ENCODE data around the gene ITPA. TPM values are rescaled to one million over a fixed set of nuclear protein-coding genes. Genes with fewer than 3 reads are reported as not detected.
A peak's percentile ranks its signal among the peaks of the same experiment; 100 is the strongest.

ITPA gene
- total and polyA plus RNA-seq, 2 of the 13 experiments (the other 11 are each of a cell fraction or from before 2014, with no cell fraction given): 60.1 to 103 TPM

GRCh38 chr20:3218307-3218988 is 9.2 kb downstream of the ITPA start (continued):
- TF ChIP-seq ZXDC (CRISPR knock-in tag; IDR thresholded peaks at IDR 0.05) (no peak), CENPT (CRISPR knock-in tag; IDR thresholded peaks at IDR 0.05; ENCODE audit: low read depth) (0 out of 2 replicates have a peak, but pooled peaks have one; percentile 46), ZNF609 (CRISPR knock-in tag; IDR thresholded peaks at IDR 0.05; ENCODE audit: borderline replicate concordance) (0 out of 2 replicates have a peak, but pooled peaks have one; percentile 63), ZSCAN29 (CRISPR knock-in tag; conservative IDR thresholded peaks at IDR 0.05) (peak; percentile 52; the same call in 1 of the 2 replicates), ERF (CRISPR knock-in tag; IDR thresholded peaks at IDR 0.05) (peak; percentile 96), AKAP8 (CRISPR knock-in tag; IDR thresholded peaks at IDR 0.05) (peak; percentile 86; the same call in 1 of the 2 replicates), AKNA (CRISPR knock-in tag; IDR thresholded peaks at IDR 0.05; ENCODE audit: borderline replicate concordance) (no peak), ZBTB37 (CRISPR knock-in tag; IDR thresholded peaks at IDR 0.05) (no peak), CBX2 (IDR thresholded peaks at IDR 0.05; ENCODE audit: low read depth, low read length) (no peak), CBX2 (CRISPR knock-in tag; IDR thresholded peaks at IDR 0.05; ENCODE audit: low read depth) (peak; percentile 85; the same call in 1 of the 2 replicates), E2F5 (CRISPR knock-in tag; conservative IDR thresholded peaks at IDR 0.05) (no peak; the same call in 1 of the 2 replicates), CHCHD3 (CRISPR knock-in tag; IDR thresholded peaks at IDR 0.05) (0 out of 2 replicates have a peak, but pooled peaks have one; percentile 1)

All from HepG2 (cell line).